ENCODE measurements around the gene NHLRC2. TPM values are rescaled to one million over a fixed set of nuclear protein-coding genes. Genes with fewer than 3 reads are reported as not detected.

The NHLRC2 gene
- total and polyA plus RNA-seq, 10 of the 15 experiments (the other 5 are each of a cell fraction or from before 2014, with no cell fraction given), result 1.9 to 31.3 (median 15.9) TPM

DNA sequence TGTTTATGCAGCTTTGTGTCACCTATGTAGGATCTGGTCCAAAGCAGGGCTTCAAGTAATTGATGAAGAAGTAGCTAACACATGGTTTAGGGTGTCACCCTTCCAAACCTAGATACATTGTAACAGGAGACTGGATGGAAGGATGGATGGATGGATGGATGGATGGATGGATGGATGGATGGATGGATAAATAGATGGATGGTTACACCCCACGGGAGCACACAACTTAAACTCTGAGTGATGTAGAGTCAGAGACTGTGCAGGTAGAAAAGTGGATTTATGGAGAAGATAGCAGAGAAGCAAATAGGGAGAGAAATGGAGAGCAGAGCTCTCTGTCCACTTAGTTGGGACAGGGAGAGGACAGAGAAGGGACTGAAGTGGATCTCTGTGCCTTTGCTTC lies 78.4 kb downstream of the NHLRC2 start:
- no TSS peak for BruUV-seq (replicated peaks)
- TF ChIP-seq, protein P1, sequence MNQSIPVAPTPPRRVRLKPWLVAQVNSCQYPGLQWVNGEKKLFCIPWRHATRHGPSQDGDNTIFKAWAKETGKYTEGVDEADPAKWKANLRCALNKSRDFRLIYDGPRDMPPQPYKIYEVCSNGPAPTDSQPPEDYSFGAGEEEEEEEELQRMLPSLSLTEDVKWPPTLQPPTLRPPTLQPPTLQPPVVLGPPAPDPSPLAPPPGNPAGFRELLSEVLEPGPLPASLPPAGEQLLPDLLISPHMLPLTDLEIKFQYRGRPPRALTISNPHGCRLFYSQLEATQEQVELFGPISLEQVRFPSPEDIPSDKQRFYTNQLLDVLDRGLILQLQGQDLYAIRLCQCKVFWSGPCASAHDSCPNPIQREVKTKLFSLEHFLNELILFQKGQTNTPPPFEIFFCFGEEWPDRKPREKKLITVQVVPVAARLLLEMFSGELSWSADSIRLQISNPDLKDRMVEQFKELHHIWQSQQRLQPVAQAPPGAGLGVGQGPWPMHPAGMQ (IDR thresholded peaks at IDR 0.05; ENCODE audit: borderline replicate concordance), result no peak
- Histone ChIP-seq H3K9me3 (replicated peaks; ENCODE audit: control insufficient read depth, insufficient read depth, low read length) (no peaks in the 10 kb centered on the region), H4K20me1 (ENCODE audit: control insufficient read depth, insufficient read depth) (no peaks in the 10 kb centered on the region), H3K27me3 (replicated peaks in 1 of 2; ENCODE audit: control insufficient read depth in 2 of 2, insufficient read depth in 2 of 2, low read length in 1 of 2) (no peaks in the 10 kb centered on the region), H3K27ac (ENCODE audit: control insufficient read depth, insufficient read depth) (no peak overlapping the region), H3K9ac (ENCODE audit: control insufficient read depth, insufficient read depth, low read length) (no peak overlapping the region), H3K4me3 (no peak overlapping the region), H3K4me1 (ENCODE audit: control insufficient read depth, insufficient read depth, low read length) (no peaks in the 10 kb centered on the region; the same call in 1 of the 2 replicates), H3K4me2 (ENCODE audit: control insufficient read depth, insufficient read depth) (no peak overlapping the region), H3K36me3 (ENCODE audit: control insufficient read depth in 2 of 2, insufficient read depth in 2 of 2, low read length in 1 of 2) (no peaks in the 10 kb centered on the region), H3K79me2 (ENCODE audit: control insufficient read depth, insufficient read depth, low read length) (no peaks in the 10 kb centered on the region), H2AFZ (ENCODE audit: control insufficient read depth, low read depth, low read length) (no peak overlapping the region)
- ChIA-PET SMC1A (ENCODE audit: uncharacterized antibody, unreplicated experiment) (interaction anchor here (0.7 to 2.1 kb wide), 7 partner anchors 12 to 297 kb away, joined by 3 to 9 read pairs (median 3); no protein-coding TSS in a partner anchor), CTCF (interaction anchor here (0.7 to 2.2 kb wide), 4 partner anchors 10 to 170 kb away, joined by 3 to 6 read pairs (median 4); no protein-coding TSS in a partner anchor), RAD21 (ENCODE audit: unreplicated experiment) (no interaction called here), POLR2A (no interaction called here)
- FAIRE-seq (no peak), ATAC-seq (no peak), DNase-seq (ENCODE audit: low read depth, low spot score) (no peak)
- intact Hi-C loops (cut with micrococcal nuclease; ENCODE audit: unreplicated experiment) (no loop called here), in situ Hi-C loops (cut with MboI) (no loop called here)
- 5% methylated on average over 1 of the region's 1 CpG for WGBS (ENCODE audit: insufficient coverage, insufficient replicate concordance, low lambda C conversion rate, missing lambda C conversion rate)

DNA sequence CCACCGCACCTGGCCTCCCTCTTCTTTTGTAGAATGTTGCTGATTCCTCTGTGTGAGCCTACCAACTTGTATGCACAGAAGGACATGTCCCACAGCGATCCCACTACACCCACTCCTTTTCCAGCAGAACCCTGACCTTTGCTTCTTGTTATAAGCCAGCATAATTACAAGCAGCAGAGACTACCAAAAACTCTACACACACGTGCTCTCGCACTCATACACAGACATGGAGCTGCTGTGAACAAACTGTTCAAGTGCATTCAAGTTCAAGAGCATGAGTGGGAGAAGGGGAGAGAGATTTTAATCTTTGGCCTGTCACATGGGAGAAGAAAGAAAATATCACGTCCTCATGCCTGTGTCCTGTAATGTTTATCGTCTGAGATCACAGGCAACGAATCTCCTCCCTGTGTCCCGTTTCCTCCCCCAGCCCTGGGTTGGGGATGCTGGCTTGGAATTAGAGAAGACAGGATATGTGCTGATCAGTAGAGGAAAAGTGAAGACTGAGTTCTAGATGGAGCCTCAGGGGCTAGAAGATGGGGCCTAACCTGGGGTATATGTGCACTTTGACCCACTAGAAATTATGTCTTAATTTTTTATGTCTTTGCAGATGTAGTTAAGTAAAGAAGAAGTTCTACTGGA lies 79.6 kb downstream of the NHLRC2 start:
- RAD21 ChIA-PET (ENCODE audit: unreplicated experiment), result no interaction called here
- POLR2A ChIA-PET, result no interaction called here
- FAIRE-seq, result no peak
- SMC1A ChIA-PET (ENCODE audit: uncharacterized antibody, unreplicated experiment), result interaction anchor here (0.6 kb wide), 1 partner anchor 136 kb away, joined by 3 read pairs; no protein-coding TSS in a partner anchor
- TF ChIP-seq MEF2B (IDR thresholded peaks at IDR 0.05; ENCODE audit: partially characterized antibody, poor library complexity, severe bottlenecking) (no peak), SMAD5 (IDR thresholded peaks at IDR 0.05; ENCODE audit: low read depth) (no peak), SRF (IDR thresholded peaks at IDR 0.05; ENCODE audit: low read depth in 2 of 2, low read length in 2 of 2) (no peak), RB1 (IDR thresholded peaks at IDR 0.05; ENCODE audit: borderline replicate concordance) (no peak), WRNIP1 (IDR thresholded peaks at IDR 0.05; ENCODE audit: borderline replicate concordance, low read depth, low read length) (no peak), ESRRA (IDR thresholded peaks at IDR 0.05; ENCODE audit: low read length) (no peak), TBL1XR1 (IDR thresholded peaks at IDR 0.05; ENCODE audit: low read depth, low read length) (no peak)
- TF ChIP-seq, protein P2, sequence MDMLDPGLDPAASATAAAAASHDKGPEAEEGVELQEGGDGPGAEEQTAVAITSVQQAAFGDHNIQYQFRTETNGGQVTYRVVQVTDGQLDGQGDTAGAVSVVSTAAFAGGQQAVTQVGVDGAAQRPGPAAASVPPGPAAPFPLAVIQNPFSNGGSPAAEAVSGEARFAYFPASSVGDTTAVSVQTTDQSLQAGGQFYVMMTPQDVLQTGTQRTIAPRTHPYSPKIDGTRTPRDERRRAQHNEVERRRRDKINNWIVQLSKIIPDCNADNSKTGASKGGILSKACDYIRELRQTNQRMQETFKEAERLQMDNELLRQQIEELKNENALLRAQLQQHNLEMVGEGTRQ (IDR thresholded peaks at IDR 0.05; ENCODE audit: borderline replicate concordance, low read depth, low read length), result no peak
- H3K4me3 ChIP-seq, result no peak overlapping the region
- H3K27me3 ChIP-seq (replicated peaks in 1 of 2; ENCODE audit: control insufficient read depth in 2 of 2, insufficient read depth in 2 of 2, low read length in 1 of 2), result no peaks in the 10 kb centered on the region
- 68% methylated on average over 8 of the region's 8 CpGs for WGBS (ENCODE audit: insufficient coverage, insufficient replicate concordance, low lambda C conversion rate, missing lambda C conversion rate)
- no peaks in the 10 kb centered on the region for H3K36me3 ChIP-seq (ENCODE audit: control insufficient read depth in 2 of 2, insufficient read depth in 2 of 2, low read length in 1 of 2)
- intact Hi-C loops (cut with micrococcal nuclease; ENCODE audit: unreplicated experiment), result no loop called here
- CTCF ChIA-PET, result interaction anchor here (1.1 to 2.2 kb wide), 2 partner anchors 11 to 16 kb away, joined by 3 to 6 read pairs; no protein-coding TSS in a partner anchor
- H4K20me1 ChIP-seq (ENCODE audit: control insufficient read depth, insufficient read depth), result no peaks in the 10 kb centered on the region
- in situ Hi-C loops (cut with MboI), result no loop called here
- BruUV-seq (replicated peaks), result no TSS peak
- H3K4me1 ChIP-seq (ENCODE audit: control insufficient read depth, insufficient read depth, low read length), result no peaks in the 10 kb centered on the region; the same call in 1 of the 2 replicates
- H3K79me2 ChIP-seq (ENCODE audit: control insufficient read depth, insufficient read depth, low read length), result no peaks in the 10 kb centered on the region
- no peak overlapping the region for H3K9ac ChIP-seq (ENCODE audit: control insufficient read depth, insufficient read depth, low read length)
- H3K4me2 ChIP-seq (ENCODE audit: control insufficient read depth, insufficient read depth), result no peak overlapping the region
- H2AFZ ChIP-seq (ENCODE audit: control insufficient read depth, low read depth, low read length), result no peak overlapping the region
- DNase-seq (ENCODE audit: low read depth, low spot score), result no peak
- H3K9me3 ChIP-seq (replicated peaks; ENCODE audit: control insufficient read depth, insufficient read depth, low read length), result no peaks in the 10 kb centered on the region
- no peak overlapping the region for H3K27ac ChIP-seq (ENCODE audit: control insufficient read depth, insufficient read depth)
- no peak for ATAC-seq
